ACC112 (cell line): ENCODE results near the gene RNF169.

Experiments used
- H2AFZ ChIP-seq: fragments of 200-600 bp; sonication (generic); one replicate; pipeline ENCODE4 v1.6.0; 2017; ENCODE audit warnings: antibody characterized with exemption, low read length; ENCODE audit not compliant: unreplicated experiment
- H3K27ac ChIP-seq: fragments of 200-600 bp; sonication (generic); 2 replicates; pipeline ENCODE4 v1.5.1; 2014; ENCODE audit warnings: low read depth, mild to moderate bottlenecking, antibody characterized with exemption, low read length, moderate library complexity
- H3K27me3 ChIP-seq: fragments of 200-600 bp; sonication (generic); 2 replicates; pipeline ENCODE4 v1.6.1; 2014; ENCODE audit warnings: mild to moderate bottlenecking, antibody characterized with exemption, low read length, moderate library complexity, mixed read lengths; ENCODE audit not compliant: insufficient read depth
- H3K36me3 ChIP-seq: fragments of 200-600 bp; sonication (generic); 2 replicates; pipeline ENCODE4 v1.6.1; 2016; ENCODE audit warnings: mild to moderate bottlenecking, antibody characterized with exemption, low read length, moderate library complexity, mixed read lengths; ENCODE audit not compliant: insufficient read depth
- H3K4me1 ChIP-seq: fragments of 200-600 bp; sonication (generic); one replicate; pipeline ENCODE4 v1.6.1; 2016; ENCODE audit warnings: low read length, mixed read lengths; ENCODE audit not compliant: insufficient read depth, unreplicated experiment, control insufficient read depth
- H3K4me3 ChIP-seq: fragments of 200-600 bp; sonication (generic); 2 replicates; pipeline ENCODE4 v1.5.1; 2014; ENCODE audit warnings: mild to moderate bottlenecking, low read depth, low read length
- H3K79me2 ChIP-seq: fragments of 200-600 bp; sonication (generic); one replicate; pipeline ENCODE4 v1.6.0; 2016; ENCODE audit warnings: low read length; ENCODE audit not compliant: control insufficient read depth, unreplicated experiment, insufficient read depth

RNF169 gene

DNA sequence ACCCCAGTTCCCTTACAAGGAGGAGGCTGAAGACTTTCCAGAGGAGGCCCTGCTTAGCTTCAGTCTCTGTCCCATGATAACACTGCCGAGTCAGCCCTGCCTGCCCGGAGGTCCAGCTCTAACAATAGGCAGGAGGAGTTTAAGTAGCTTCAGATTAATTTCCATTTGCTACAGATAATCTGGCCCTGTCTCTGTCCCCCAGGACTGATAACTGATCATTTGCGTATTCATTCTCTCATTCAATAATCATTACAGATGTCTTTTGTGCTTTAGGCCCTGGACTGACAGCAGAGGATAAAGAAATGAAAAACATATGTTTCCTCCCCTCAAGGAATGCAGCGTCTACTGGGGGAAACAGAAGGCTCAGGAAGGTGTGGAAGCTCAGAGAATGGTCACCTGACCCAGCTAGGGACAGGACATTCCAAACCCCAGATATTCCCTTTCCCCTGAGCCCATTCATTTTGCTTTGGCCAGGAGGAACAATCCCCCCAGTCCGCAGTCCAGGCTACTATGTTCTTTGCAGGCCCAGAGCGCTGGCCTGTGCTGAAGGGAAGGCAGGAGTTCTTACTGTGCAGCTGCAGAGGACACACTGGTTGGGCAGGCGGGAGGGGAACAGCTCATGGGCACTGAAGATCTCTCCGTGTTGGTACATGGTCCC is 38.2 kb upstream of the RNF169 start:
- Histone ChIP-seq H3K4me1 (no peaks in the 10 kb centered on the region), H3K79me2 (no peaks in the 10 kb centered on the region), H3K36me3 (no peaks in the 10 kb centered on the region), H2AFZ (no peak overlapping the region), H3K4me3 (no peak overlapping the region), H3K27ac (no peak overlapping the region), H3K27me3 (no peaks in the 10 kb centered on the region)

DNA sequence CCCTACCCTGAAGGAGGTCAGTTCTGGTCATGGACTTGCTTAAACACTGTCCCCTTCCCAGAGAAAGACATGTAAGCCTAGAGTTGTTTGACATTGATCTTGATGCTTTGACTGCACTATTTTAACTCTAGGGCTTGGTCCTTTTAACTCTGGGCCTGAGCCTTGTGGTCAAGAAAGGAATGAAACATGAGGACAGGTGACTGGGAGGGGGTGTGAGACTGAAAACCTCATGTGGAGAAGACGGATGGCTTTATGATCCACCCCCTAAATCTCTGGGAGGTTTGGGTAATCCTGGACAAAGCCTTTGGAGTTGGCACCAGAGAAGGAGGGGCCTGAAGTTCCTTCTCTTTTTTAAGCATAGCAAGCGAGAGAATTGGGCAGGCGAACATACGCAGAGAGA is 35.0 kb upstream of the RNF169 start:
- H3K4me1 ChIP-seq = no peaks in the 10 kb centered on the region
- no peaks in the 10 kb centered on the region for H3K36me3 ChIP-seq
- no peaks in the 10 kb centered on the region for H3K27me3 ChIP-seq
- no peaks in the 10 kb centered on the region for H3K79me2 ChIP-seq
- no peak overlapping the region for H3K4me3 ChIP-seq
- no peak overlapping the region for H3K27ac ChIP-seq
- H2AFZ ChIP-seq = no peak overlapping the region

DNA sequence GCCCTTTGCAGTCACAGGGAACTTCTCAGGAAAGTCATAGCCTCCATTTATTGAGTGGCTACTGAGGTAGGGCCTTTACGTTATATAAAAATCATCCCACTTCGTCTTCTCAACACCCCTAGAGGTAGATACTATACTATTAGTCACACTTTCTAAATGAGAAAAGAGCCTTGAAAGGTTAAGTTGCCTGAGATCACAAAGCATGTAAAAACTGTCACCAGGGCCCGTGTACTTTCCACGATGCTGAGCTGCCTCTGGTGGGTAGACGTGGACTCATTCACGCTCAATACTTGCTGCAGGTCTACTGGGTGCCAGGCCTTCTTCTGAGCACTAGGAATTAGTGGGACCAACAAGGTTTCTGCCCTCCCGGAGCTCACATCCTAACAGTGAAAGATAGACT is 33.7 kb upstream of the RNF169 start:
- no peaks in the 10 kb centered on the region for H3K79me2 ChIP-seq
- H2AFZ ChIP-seq = no peak overlapping the region
- no peaks in the 10 kb centered on the region for H3K27me3 ChIP-seq
- H3K4me3 ChIP-seq = no peak overlapping the region
- H3K27ac ChIP-seq = no peak overlapping the region
- no peaks in the 10 kb centered on the region for H3K4me1 ChIP-seq
- no peaks in the 10 kb centered on the region for H3K36me3 ChIP-seq

DNA sequence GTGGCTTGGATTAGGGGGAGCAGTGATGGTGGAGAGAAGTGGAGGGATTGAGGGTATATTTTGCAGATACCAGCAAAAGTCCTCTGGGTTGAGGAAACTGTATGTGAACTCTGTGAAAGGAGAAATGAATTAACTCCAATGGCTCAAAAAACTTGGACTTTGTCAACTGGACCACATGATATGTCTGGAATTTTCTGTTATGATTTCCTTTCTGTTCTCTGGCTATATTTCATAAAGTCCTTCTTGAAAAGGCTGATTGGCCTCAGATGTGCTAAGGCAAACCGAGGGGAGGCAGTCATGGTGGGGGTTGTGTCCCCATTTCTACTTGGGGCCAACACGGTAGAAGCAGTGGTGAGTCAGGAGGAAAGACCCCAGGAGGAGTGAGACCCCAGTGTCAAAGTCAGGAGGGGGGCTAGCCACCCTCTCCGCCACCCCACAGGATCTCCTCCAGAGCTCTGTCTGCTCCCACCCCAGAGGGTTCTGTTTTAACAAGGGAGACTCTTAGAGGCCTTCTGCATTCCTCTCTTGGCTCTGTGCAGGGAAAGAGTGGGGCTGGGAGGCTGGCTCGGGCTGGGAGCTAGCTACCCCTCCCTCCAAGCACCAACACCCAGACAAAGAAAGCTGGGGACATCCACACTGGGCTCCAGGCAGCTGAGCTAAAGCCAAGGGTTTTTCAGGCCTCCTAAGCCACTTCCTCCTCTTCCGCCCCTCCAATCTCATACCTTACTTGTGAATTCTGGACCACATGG is 31.3 kb upstream of the RNF169 start:
- no peaks in the 10 kb centered on the region for H3K4me1 ChIP-seq
- no peak overlapping the region for H3K4me3 ChIP-seq

DNA sequence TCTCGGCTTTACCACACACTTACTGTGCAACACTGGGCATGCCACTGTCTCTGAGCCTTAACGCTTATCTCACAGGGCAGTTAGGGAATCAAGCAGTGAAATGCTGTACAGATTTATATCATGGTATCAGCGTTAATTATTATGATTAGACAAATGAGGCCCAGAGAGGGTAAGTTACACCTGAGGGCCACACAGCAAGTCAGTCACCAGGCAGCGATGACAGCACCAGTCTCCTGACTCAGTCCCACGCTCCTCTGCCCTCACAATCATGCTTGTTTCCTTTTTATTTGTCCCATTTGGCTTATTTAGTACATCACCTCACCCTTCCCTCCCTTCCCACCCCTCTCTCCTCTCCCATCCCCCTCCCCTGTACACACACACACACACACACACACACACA is 29.6 kb upstream of the RNF169 start:
- Histone ChIP-seq H3K79me2 (no peaks in the 10 kb centered on the region), H3K27me3 (peaks cover 11% of the 10 kb centered on the region; the same call in 1 of the 2 replicates), H3K36me3 (no peaks in the 10 kb centered on the region), H2AFZ (no peak overlapping the region), H3K4me3 (no peak overlapping the region), H3K27ac (no peak overlapping the region), H3K4me1 (no peaks in the 10 kb centered on the region)

More for the DNA sequence above, 31.3 kb upstream of the RNF169 start:
- Histone ChIP-seq H3K36me3 (no peaks in the 10 kb centered on the region), H3K79me2 (no peaks in the 10 kb centered on the region), H2AFZ (no peak overlapping the region), H3K27me3 (0 out of 2 replicates have a peak, but pooled peaks cover 5% of the 10 kb centered on the region), H3K27ac (no peak overlapping the region)

DNA sequence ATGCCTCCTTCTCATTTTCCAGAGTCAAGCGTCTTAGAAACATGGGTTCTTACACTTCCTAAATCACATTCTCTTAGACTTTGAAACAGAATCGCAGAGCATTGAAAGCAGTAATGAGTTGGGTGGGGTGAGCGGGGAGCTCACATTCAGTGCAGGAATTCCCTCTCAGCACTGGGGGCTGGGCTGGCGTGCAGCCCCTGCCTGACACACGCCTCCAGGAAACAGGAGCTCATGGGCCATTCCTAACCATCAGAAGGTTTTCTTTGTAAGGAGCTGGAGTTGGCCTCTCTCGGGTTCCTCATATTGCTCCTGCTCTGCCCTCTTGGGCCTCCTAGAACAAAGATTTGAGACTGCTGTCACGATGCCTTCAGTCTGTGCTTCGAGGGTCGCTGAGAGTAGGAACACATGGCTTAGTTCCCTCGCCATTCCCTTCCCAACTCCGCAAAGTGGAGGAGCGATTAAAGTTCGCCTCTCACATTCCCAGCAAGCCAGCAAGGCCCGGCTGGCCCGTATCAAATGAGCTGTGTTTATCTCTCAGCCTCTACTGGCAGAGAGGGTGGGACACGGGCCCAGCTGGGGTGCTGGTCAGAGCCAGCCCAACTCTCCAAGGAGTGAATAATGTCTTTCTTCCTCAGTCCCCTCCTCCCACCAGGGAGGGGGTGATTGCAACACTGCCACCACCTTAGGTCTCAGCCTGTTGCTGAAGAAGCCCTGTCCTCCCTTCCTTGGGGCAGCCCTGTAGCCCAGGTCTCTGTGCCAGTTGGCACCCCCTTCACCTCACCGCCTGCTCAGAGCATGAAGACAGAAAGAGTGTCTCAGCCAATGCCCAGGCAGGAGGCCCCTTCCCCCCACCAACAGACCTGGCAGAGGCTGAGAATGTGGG is 27.8 kb upstream of the RNF169 start:
- H2AFZ ChIP-seq = no peak overlapping the region
- no peak overlapping the region for H3K27ac ChIP-seq
- peaks cover 15% of the 10 kb centered on the region; the same call in 1 of the 2 replicates for H3K27me3 ChIP-seq
- H3K4me3 ChIP-seq = no peak overlapping the region
- no peaks in the 10 kb centered on the region for H3K79me2 ChIP-seq
- H3K36me3 ChIP-seq = no peaks in the 10 kb centered on the region
- H3K4me1 ChIP-seq = no peaks in the 10 kb centered on the region

DNA sequence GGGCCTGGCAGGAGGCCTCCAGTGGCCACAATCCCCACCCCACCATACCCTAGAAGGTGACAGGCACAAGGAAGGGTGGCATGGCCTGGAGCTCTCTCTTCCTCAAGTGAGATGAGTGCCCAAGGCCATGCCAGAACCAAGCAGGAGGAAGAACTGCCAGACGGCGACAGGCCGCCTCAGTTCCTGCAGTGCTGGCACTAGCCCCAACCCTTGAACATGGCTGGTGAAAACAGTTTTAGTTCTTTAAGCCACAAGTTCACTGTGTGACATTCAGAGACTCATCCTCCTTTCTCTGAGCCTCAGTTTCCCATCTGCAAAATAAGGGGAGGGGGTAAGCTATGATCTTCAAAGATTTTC is 27.2 kb upstream of the RNF169 start:
- Histone ChIP-seq H3K36me3 (no peaks in the 10 kb centered on the region), H3K27me3 (peaks cover 16% of the 10 kb centered on the region; the same call in 1 of the 2 replicates), H3K27ac (no peak overlapping the region), H3K4me3 (no peak overlapping the region), H2AFZ (no peak overlapping the region), H3K4me1 (no peaks in the 10 kb centered on the region), H3K79me2 (no peaks in the 10 kb centered on the region)

DNA sequence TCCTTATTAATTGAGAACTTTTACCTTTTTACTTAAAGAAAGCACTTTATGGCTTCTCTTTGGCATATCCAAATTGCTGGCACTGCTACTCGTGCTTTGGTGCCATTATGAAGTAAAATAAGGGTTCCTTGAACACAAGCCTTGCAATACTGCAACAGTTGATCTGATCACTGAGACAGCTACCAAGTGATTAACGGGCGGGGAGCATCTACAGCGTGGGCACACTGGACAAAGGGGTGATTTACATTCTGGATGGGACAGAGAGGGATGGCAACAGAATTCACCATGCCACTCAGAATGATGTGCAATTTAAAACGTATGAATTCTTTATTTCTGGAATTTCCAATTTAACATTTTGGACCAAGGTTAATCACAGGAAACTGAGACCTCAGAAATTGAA is 25.1 kb upstream of the RNF169 start:
- Histone ChIP-seq H3K79me2 (no peaks in the 10 kb centered on the region), H3K36me3 (no peaks in the 10 kb centered on the region), H2AFZ (no peak overlapping the region), H3K4me3 (no peak overlapping the region), H3K27ac (no peak overlapping the region), H3K4me1 (no peaks in the 10 kb centered on the region), H3K27me3 (peaks cover 21% of the 10 kb centered on the region)

DNA sequence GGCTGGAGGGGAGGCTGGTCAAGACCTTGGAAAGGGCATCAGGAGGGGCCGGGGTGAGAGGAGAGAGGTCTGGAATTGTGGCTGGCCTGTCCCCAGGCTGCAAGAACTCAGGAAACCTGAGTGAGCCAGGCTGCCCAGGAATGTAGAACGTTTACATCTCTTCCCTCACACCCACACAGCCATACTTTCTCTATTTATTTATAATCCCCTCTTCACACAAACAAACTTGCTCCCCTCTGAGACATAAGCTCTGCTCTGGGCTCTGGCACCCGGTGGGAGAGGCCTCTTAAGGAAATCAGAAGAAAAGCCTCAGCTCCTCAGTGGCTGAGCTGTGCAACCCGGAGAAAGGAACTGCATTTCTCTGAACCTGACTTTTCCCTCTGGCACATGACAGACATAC is 22.9 kb upstream of the RNF169 start:
- Histone ChIP-seq H3K4me1 (no peaks in the 10 kb centered on the region), H3K27me3 (peaks cover 43% of the 10 kb centered on the region), H3K79me2 (no peaks in the 10 kb centered on the region), H3K4me3 (no peak overlapping the region), H2AFZ (no peak overlapping the region), H3K27ac (no peak overlapping the region), H3K36me3 (no peaks in the 10 kb centered on the region)

DNA sequence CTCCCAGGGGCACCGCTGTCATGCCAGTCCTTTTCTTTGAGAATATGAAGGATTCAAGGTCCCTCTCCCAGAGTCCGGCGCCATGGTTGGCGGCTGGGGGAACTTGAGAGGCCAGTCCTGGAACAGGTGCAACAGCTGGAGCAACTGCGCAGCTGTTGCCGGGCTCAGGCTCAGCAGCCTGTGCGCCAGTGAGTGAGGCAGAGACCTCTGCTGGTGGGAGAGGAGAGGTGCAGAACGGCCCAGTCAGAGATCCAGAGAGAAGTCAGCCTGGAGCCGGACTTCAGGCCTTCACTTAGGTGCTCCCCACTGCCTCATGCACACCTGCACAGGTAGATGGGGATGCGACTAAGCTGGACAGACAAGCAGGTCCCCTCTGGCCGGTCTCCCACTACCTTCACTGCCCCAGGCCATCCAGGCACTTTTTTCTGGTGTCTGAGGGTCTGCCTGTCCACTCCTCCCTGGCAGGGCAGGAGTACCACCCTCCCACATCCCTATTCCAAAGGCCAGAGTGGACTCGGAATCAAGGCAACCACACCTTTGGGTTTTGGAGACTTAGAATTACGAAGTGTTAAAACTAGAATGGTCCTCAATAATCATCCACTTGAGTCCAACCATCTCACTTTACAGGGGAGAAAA is 22.0 kb upstream of the RNF169 start:
- Histone ChIP-seq H3K4me1 (no peaks in the 10 kb centered on the region), H3K27me3 (peaks cover 51% of the 10 kb centered on the region), H3K27ac (no peak overlapping the region), H3K4me3 (no peak overlapping the region), H3K79me2 (no peaks in the 10 kb centered on the region), H3K36me3 (no peaks in the 10 kb centered on the region), H2AFZ (no peak overlapping the region)
